Measurements from ENCODE around the gene GLS. TPM values are rescaled to one million over a fixed set of nuclear protein-coding genes. Genes with fewer than 3 reads are reported as not detected.

GLS gene
- total RNA-seq, 1 experiment from 2014 or later: 97.4 TPM

GRCh38 chr2:190996947-190997346 lies 116.3 kb downstream of the GLS start:
- CTCF ChIA-PET: interaction anchor here (1.2 kb wide), 1 partner anchor 13 kb away, joined by 3 read pairs; no protein-coding TSS in a partner anchor
- no peaks in the 10 kb centered on the region for H3K9me2 ChIP-seq (ENCODE audit: insufficient read depth)
- POLR2A ChIA-PET: no interaction called here
- no peaks in the 10 kb centered on the region for H3K9me3 ChIP-seq (ENCODE audit: control insufficient read depth in 1 of 2, insufficient read depth in 1 of 2, low read depth in 1 of 2, low read length in 2 of 2)
- RAD21 ChIA-PET (ENCODE audit: low non-redundant PET in 1 of 2, low total read pairs in 2 of 2, uncharacterized antibody in 2 of 2, unreplicated experiment in 2 of 2): no interaction called here
- H3K4me1 ChIP-seq (ENCODE audit: control insufficient read depth in 1 of 2, insufficient read depth in 2 of 2, low read length in 2 of 2): no peaks in the 10 kb centered on the region
- peaks cover 52 to 74% of the 10 kb centered on the region in 2 experiments for H3K36me3 ChIP-seq (ENCODE audit: control insufficient read depth in 1 of 2, insufficient read depth in 2 of 2, low read length in 2 of 2)
- no peaks in the 10 kb centered on the region for H4K20me1 ChIP-seq (ENCODE audit: insufficient read depth)
- no peaks in the 10 kb centered on the region for H3K27me3 ChIP-seq (ENCODE audit: insufficient read depth, low read length)
- no peak overlapping the region for H3K4me2 ChIP-seq (ENCODE audit: low read length)
- no peak overlapping the region for H3K9ac ChIP-seq (ENCODE audit: low read length)
- ATAC-seq (no peak), DNase-seq (ENCODE audit: low read depth, low spot score) (no peak)
- intact Hi-C loops (cut with micrococcal nuclease): loop anchor here (2.0 kb wide), 1 partner anchor 100 kb away; no protein-coding TSS in a partner anchor
- BruUV-seq (replicated peaks): no TSS peak
- no peaks in the 10 kb centered on the region for H3K79me2 ChIP-seq (ENCODE audit: insufficient read depth, low read length)
- H3K4me3 ChIP-seq (replicated peaks in 1 of 2; ENCODE audit: low read depth in 1 of 2, low read length in 2 of 2): no peak overlapping the region
- no peak for TF ChIP-seq SIN3A (IDR thresholded peaks at IDR 0.05; ENCODE audit: low read depth)
- TF ChIP-seq ZFX (IDR thresholded peaks at IDR 0.05): no peak
- TF ChIP-seq, protein P1, sequence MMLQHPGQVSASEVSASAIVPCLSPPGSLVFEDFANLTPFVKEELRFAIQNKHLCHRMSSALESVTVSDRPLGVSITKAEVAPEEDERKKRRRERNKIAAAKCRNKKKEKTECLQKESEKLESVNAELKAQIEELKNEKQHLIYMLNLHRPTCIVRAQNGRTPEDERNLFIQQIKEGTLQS (IDR thresholded peaks at IDR 0.05): no peak
- TF ChIP-seq POLR2AphosphoS5 (IDR thresholded peaks at IDR 0.05; ENCODE audit: low read depth, low read length): no peak
- no peak for TF ChIP-seq ZNF274 (IDR thresholded peaks at IDR 0.05; ENCODE audit: low read depth, low read length)
- TF ChIP-seq ZBTB33 (IDR thresholded peaks at IDR 0.05; ENCODE audit: extremely low read depth, insufficient replicate concordance, low read length): no peak
- no peak for TF ChIP-seq ELF1 (IDR thresholded peaks at IDR 0.05; ENCODE audit: borderline replicate concordance, low read depth)
- no peak for TF ChIP-seq CEBPB (IDR thresholded peaks at IDR 0.05; ENCODE audit: low read depth)
- TF ChIP-seq CTCF (IDR thresholded peaks at IDR 0.05 in 2 of 3, conservative IDR thresholded peaks at IDR 0.05 in 1 of 3; ENCODE audit: borderline replicate concordance in 1 of 3, insufficient read depth in 1 of 3, low read depth in 2 of 3, low read length in 2 of 3): no peak
- TF ChIP-seq JUND (IDR thresholded peaks at IDR 0.05): no peak
- no peak for TF ChIP-seq YY1 (IDR thresholded peaks at IDR 0.05; ENCODE audit: extremely low read depth, insufficient replicate concordance, low read depth, low read length)
- H3K27ac ChIP-seq (ENCODE audit: low read depth, low read length): no peak overlapping the region
- H2AFZ ChIP-seq (ENCODE audit: low read depth, low read length, poor library complexity, severe bottlenecking): no peak overlapping the region

Data from HCT116 (cell line).